Suppressor macrophage treated with lipopolysaccharide for 4 hours (primary cell): ENCODE data around the gene EXD3.
"Not testable (repeated sequence)": the region's sequence is repeated elsewhere in the genome, so short reads cannot be mapped to it uniquely, and the experiment has no call there.

Experiments
- DNase-seq: peaks from one replicate; pipeline ENCODE4 v3.0.0-alpha.2; 2020

Gene EXD3, protein sequence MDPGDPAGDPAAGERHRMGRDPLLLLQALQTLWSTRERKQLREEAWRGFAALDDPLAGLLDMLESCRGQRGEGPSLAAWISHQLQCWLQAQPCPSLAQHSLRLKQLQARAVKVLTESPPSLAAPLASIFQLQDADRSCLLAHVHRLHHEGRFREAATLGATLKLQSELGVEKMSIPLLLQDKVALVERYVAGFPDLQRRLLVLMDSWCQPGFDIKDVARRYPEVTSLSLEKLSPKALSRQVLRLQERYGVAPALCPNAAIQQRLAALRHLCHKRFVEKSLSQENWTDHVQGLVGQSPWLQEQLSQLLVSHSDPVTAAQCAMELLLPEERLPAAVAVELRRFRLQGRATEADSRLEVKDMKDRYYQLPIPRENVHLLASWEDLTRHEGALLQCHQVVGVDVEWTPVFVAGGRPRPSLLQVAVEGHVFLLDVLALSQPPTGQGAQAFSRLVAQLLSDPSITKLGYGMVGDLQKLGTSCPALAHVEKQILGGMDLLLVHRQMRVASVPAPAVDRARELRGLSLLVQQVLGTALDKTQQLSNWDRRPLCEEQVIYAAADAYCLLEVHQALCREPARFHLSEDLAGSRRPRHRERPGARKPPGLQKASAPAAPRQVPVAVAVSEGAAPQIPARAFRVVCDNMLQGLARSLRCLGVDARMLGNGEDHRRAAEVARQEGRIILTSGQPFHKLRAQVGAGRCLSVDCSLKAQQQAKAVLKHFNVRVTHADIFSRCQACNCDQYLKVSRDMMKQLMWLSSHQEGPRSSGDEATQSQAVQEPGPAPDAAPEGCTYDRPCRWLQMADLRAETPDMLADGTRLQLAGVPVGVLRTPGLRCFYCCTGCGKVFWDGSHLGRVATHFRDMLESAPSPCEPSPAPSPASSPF

GRCh38 chr9:137422604-137423513, at the start of gene EXD3, which contains the start of gene NOXA1:
TSS of gene EXD3 (minus strand) at chr9:137423162. CDS start at chr9:137395357, 27,805 bp downstream.
TSS of gene NOXA1 (plus strand) at chr9:137423393. CDS start at chr9:137423530, 137 bp downstream.
- peak; percentile 99 for DNase-seq

DNA sequence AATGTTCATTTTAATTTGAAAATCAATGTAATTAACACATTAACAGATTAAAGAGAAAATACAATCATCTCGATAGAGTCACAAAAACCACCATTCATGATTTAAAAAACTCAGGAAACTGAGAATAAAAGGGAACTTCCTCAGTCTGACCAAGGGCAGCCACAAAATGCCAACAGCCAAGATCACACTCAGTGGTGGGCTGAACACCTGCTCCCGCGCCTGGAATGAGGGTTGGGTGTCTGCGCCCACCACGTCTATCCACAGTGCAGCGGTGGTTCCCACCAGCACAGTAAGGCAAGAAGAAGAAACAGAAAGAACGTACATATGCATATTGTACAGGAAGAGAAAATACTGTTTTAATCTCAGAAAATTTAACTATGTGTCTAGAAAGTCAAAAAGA, 47.8 kb upstream of the EXD3 start:
- no peak for DNase-seq

GRCh38 chr9:137467896-137468295, 44.9 kb upstream of the EXD3 start:
- DNase-seq, result no peak

GRCh38 chr9:137467161-137467581, 44.2 kb upstream of the EXD3 start:
- DNase-seq, result no peak

DNA sequence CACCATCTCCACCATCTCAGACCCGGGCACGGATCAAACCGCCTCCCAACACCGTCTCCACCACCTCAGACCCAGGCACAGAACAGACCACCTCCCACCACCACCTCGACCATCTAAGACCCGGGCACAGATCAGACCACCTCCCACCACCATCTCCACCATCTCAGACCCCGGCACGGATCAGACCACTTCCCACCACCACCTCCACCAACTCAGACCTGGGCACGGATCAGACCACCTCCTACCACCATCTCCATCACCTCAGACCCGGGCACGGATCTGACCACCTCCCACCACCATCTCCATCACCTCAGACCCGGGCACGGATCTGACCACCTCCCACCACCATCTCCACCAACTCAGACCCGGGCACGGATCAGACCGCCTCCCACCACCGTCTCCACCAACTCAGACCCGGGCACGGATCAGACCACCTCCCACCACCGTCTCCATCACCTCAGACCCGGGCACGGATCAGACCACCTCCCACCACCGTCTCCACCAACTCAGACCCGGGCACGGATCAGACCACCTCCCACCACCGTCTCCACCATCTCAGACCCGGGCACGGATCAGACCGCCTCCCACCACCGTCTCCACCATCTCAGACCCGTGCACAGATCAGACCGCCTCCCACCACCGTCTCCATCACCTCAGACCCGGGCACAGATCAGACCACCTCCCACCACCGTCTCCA, 43.6 kb upstream of the EXD3 start:
- DNase-seq, result not testable (repeated sequence)

GRCh38 chr9:137465720-137466388, 42.9 kb upstream of the EXD3 start:
- DNase-seq, result no peak

DNA sequence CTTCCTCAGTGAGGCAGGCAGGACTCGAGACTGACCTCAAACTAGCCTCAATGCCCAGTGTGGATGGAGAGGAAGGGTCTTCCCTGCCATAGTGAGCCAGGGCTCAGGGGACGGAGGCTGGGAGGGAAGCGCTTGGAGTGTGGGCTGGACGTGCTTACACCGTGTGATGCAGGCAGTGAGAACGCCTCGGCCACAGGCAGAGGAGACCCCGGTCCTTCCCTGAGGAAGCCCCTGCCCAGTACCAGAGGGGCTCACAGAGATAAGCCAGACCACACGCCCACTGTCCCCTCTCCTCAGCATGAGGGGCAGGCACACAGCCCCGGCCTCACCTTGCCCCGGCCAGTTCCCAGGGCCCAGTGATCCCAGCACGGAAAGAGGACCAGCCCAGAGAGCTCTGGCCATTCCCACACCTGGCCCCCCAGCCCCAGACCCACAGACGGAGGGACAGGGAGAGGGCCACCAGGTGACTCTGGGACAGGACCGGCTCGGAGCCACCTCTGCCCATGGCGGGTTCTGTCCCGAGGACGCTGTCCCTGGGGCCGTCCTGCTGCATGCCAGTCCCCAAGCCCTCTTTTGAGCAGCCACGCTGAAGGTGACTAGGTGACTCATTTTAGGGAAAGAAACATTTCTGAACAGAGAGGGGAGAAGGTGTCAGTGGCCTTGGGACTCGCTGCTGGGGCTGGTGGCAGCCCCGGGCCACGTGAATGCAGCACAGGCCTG, 42.2 kb upstream of the EXD3 start:
- DNase-seq, result no peak

GRCh38 chr9:137464291-137464999, 41.5 kb upstream of the EXD3 start:
- no peak for DNase-seq

- no peak for DNase-seq
These were observed 40.9 kb upstream of the EXD3 start for GRCh38 chr9:137463931-137464290.

DNA sequence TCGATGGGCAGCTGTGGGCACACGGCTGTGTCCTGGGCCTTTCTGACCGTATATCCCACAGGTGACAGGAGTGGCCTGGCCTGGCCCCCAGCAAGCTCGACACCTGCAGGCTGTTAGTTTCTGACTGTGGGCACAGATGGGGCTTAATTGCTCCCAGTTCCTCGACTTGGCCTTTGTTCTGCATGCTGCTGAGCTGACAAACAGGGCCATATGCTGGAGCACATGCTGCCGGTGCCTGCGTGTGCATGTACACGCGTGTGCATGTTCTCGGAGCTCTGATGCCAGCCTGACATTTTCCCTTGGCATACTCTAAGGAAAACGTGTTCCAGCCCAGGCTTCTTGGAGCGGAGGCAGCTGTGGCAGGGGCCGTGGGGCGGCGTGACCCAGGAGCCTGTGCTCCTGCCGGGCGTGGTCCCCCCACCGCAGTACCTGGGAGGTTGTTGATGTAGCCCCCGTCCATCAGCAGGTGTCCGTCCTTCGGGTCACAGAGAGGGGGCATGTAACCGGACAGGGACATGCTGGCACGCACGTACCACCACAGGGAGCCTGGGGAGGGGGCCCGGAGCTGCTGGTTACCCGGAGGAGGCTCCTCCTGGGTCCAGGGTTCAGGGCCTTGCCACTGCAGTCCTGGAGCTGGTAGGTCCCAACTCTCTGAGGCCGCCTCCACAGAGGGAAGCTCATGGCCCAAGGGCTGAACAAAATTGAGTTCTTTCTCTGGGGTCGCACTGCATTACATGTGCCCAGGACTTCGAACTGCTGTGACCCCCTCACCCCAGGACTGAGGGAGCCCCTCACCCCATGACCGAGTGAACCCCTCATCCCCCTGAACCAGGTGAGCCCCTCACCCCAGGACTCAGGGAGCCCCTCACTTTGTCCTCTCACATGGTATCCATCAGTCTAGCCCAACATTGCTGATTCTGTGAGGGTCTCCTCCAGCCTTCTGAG, 40.3 kb upstream of the EXD3 start:
- no peak for DNase-seq

DNA sequence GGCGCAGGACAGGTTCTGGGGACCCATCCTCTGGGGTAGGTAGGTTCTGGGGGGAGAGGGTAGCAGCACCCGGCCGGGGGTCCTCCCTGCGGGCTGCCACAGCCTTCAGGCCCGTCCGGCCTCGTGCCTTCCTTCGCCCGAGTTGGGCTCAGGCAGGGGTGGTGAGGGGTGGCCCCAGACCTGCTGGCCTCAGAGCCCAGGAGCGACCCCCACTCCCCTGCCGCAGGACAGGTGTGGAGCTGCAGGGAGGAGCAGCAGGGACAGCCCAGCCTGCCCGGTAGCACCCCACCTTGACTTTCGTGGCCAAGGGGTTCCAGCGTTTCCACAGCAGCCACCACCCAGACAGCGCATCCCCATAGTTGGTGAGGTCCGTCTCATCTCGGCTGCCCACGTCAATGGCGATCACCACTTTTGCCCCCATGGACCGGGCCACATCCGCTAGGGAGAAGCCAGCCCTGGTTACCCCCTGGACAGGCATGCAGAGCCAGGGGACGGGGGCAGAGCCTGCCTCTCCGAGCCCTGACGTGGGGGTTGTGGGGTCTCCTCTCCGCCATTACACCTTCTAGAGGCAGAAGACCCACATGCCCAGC, 39.5 kb upstream of the EXD3 start:
- DNase-seq, result no peak

GRCh38 chr9:137461663-137462395, 38.9 kb upstream of the EXD3 start:
- DNase-seq, result peak; percentile 96

- DNase-seq, result no peak
These were observed 38.3 kb upstream of the EXD3 start for GRCh38 chr9:137461316-137461662.

GRCh38 chr9:137460363-137461315, 37.7 kb upstream of the EXD3 start:
- DNase-seq, result no peak

DNA sequence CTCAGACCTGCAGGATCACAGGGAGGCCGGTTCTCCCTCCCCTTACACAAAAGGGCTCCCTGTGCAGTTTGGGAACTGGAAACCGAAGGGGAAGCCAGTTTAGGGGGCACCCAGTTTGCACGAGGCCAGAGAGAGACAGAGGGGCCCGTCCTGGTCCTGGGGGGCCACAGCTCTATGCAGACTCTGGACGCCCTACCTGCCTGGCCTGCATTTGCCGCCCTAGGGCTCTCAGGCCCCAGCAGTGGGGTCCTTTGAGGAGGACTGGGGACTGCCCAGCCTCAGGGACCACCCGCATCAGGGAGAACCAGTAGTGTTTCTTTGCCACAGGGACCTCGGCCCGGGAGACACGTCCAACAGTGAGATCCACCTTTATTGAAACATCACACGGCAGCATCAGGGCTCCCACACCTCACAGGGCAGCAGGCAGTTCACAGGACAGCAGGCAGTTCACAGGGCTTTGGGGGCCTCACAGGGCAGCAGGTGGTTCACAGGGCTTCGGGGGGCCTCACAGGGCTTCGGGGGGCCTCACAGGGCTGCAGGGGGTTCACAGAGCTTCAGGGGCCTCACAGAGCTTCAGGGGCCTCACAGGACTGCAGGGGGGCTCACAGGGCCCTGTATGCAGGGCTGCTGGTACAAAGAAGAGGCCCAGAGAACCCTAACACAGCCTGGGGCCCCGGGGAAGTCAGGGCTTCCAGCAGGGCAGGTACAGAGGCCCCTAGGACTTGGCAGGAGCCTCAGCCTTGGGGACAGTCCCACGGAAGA, 36.8 kb upstream of the EXD3 start:
- no peak for DNase-seq

DNA sequence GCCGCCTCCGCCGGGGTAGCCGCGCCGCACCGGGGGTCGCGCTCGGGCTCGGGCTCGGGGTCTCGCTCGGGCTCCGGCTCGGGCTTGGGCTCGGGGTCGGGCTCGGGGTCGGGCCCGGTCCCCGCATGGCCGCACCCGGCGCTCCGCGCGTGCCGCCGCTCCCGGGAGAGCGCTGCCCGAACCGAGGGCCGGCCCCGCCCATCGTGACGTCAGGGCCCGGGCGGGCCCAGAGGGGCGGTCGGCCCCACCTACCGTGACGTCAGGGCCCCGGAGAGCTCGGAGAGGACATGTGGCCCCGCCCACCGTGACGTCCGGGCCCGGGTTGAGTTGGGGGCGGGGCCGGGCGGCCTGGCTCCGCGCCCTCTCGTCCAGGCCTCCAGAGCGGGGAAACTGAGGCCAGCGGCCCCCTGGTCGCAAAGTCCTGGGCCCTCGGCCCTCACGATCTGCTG, 36.2 kb upstream of the EXD3 start, which contains the start of gene NSMF:
NSMF (minus strand) TSS at position 183 of the 449 bp plus-strand sequence. CDS start 232 bp downstream, outside the sequence.
- peak; percentile 99 for DNase-seq
